TTC549 (cell line): ENCODE results near the gene POLD1.

Experiments used
- FAIRE-seq: peaks from 2 replicates; lab custom pipeline; 2012; peaks lifted over from hg19 to GRCh38; lab: Jason Lieb, UNC

The POLD1 gene

GRCh38 chr19:50392759-50393158, 8.6 kb downstream of the POLD1 start:
- FAIRE-seq: no peak

- no peak for FAIRE-seq
These were observed 9.4 kb downstream of the POLD1 start for GRCh38 chr19:50393589-50393988.

- FAIRE-seq: no peak
These were observed 9.9 kb downstream of the POLD1 start for GRCh38 chr19:50394017-50394416.

GRCh38 chr19:50398675-50399367, 14.7 kb downstream of the POLD1 start:
- no peak for FAIRE-seq

GRCh38 chr19:50399368-50399745, 15.2 kb downstream of the POLD1 start:
- FAIRE-seq: no peak

GRCh38 chr19:50401605-50402450, 17.7 kb downstream of the POLD1 start:
- FAIRE-seq: no peak

GRCh38 chr19:50402544-50403301, 18.6 kb downstream of the POLD1 start:
- FAIRE-seq: no peak

GRCh38 chr19:50406156-50406820, 22.1 kb downstream of the POLD1 start:
- no peak for FAIRE-seq

- FAIRE-seq: no peak
These were observed 22.7 kb downstream of the POLD1 start for GRCh38 chr19:50406829-50407228.

GRCh38 chr19:50409347-50409746, 25.2 kb downstream of the POLD1 start:
- FAIRE-seq: no peak

- no peak for FAIRE-seq
These were observed 26.0 kb downstream of the POLD1 start for GRCh38 chr19:50410109-50410508.

- FAIRE-seq: no peak
These were observed 28.3 kb downstream of the POLD1 start for GRCh38 chr19:50412419-50412818.

- FAIRE-seq: no peak
These were observed 28.9 kb downstream of the POLD1 start for GRCh38 chr19:50413096-50413495.

GRCh38 chr19:50413531-50413930, 29.4 kb downstream of the POLD1 start:
- no peak for FAIRE-seq

GRCh38 chr19:50414864-50415660, 30.9 kb downstream of the POLD1 start:
- FAIRE-seq: no peak

- FAIRE-seq: no peak
These were observed 31.5 kb downstream of the POLD1 start for GRCh38 chr19:50415661-50416033.

- no peak for FAIRE-seq
These were observed 32.2 kb downstream of the POLD1 start for GRCh38 chr19:50416034-50416977.

- no peak for FAIRE-seq
These were observed 33.2 kb downstream of the POLD1 start for GRCh38 chr19:50417111-50418081.
